Stimulated activated CD8-positive, alpha-beta memory T cell treated with anti-CD3 and anti-CD28 coated beads, Interleukin-12 subunit alpha, Interleukin-12 subunit beta, amount 100 ng/mL, for 4 hours (primary cell): Measurements from ENCODE around the gene TRMT2A.

Source experiments
- DNase-seq: peaks from one replicate; pipeline ENCODE4 v3.0.0-alpha.2; 2020; ENCODE audit warnings: low read depth

The TRMT2A gene

DNA sequence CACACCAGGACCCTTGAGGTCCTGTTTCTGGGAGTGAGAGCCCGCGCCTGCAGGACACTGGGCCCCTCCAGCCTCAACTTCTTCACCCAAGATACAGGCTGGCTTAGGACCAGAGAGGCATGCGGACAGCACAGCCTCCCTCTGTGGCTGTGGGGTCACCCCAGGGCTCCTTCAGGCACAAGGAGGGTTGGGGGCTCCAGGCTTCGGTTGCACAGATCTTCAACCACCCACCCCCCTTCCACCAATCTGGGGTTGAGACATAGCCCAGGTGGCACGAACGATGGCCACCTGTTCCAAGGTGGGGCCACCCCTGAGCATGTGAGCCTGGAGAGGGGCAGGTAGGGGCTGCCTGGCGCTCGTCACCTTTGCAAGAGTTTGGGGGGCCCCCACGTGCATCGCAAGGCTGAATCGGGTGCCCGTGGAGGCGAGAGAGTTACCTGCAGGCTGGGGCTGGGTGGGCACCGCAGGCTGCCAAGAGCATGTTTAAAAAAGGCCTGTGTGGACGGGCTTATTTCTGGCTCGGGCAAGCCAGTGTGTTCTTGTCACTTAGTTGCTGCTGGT lies 15.7 kb upstream of the TRMT2A start:
- no peak for DNase-seq

DNA sequence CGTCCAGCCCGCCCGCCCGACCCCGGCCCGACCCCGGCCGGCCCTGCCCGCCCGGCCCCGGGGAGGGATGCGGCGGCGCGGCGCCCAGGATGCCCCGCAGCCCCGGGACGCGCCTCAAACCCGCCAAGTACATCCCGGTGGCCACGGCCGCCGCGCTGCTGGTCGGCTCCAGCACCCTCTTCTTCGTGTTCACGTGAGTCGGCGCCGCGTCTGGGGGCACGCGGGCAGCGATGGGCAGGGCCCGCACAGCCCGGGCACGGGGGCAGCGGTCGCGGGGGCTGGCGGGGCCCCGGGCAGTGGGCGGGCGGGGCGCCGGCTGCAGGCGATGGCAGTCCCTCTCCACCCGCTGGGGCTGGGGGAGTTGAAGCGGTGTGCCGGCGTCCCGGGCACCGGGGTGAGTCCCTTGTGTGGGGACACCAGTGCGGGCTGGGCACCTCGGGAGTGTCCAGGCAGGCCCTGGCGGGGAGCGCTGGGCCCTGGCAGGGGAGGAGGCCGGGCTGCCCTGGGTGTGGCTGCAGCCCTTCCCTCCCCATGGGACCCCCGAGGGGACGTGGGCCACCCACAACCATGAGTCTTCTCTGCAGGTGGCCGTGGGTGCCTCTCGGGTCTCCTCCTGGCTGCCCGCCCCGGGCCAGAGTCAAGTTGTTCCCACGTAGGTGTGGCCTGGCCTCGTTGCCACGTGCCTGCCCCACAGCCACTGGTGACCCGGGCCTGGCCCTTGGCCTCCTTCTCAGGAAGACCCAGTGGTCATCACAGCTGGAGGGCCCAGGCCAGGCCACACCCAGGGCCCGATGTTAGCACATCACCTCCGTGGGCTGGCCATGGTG lies 15.0 kb upstream of the TRMT2A start:
- DNase-seq = no peak

GRCh38 chr22:20131597-20131858 lies 14.5 kb upstream of the TRMT2A start, which contains the start of gene ZDHHC8:
Gene ZDHHC8, plus strand, starts transcription at chr22:20131804. Its CDS starts 144 bp downstream, at chr22:20131948.
- DNase-seq = peak; percentile 38

DNA sequence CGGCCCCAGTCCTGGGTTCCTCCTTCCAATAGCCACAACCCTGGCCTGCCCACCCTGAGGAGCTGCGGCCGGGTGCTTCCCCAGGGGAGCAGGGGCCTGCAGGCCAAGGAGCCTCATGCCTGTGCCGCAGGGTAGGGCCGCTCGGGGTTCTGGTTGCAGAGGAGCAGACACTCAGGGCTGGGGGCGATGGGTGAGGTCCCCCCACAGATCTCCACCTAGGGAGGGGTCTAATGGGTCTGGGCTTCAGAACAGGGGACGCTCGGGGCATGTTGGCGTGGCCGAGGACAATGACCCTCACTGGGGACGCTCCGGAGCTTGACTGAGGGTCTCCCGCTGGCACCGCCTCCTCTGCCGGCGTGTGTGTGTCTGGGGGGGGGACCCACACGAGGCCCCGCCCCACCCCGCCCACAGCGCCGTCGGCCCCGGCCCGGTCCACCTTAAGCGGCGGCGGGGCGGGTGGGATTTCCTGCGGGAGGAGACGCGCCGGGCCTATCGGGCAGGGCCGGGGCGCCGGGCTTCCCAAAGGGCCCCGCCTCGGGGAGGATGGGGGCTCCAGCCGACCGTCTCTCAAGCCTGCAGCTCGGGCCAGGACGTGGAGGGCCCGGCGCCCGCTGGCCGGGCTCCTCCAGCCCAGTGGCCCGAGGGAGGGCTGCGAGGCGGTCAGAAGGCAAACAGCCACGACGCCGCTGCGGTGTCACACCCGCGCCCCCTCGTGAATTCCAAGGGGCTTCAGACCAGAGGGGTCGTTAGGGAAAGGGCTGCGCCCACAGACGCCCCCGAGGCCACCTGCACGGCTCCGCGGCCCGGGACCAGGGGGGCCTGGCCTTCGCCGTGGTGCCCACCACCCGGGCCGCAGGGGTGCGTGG lies 13.9 kb upstream of the TRMT2A start:
- DNase-seq = peak; percentile 72

GRCh38 chr22:20130319-20130718 lies 13.3 kb upstream of the TRMT2A start:
- no peak for DNase-seq

DNA sequence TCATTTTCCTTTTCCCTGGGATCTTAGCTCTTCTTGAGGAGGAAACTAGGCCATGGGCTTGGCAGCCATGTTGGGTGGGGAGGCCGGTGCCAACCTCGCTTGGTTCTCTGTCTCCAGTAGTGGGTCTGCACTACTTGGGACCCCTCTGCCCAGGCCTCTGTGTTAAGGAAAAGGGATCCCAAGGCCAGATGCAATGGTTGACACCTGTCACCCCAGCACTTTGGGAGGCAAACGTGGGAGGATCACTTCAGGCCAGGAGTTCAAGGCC lies 12.7 kb upstream of the TRMT2A start:
- DNase-seq = no peak

DNA sequence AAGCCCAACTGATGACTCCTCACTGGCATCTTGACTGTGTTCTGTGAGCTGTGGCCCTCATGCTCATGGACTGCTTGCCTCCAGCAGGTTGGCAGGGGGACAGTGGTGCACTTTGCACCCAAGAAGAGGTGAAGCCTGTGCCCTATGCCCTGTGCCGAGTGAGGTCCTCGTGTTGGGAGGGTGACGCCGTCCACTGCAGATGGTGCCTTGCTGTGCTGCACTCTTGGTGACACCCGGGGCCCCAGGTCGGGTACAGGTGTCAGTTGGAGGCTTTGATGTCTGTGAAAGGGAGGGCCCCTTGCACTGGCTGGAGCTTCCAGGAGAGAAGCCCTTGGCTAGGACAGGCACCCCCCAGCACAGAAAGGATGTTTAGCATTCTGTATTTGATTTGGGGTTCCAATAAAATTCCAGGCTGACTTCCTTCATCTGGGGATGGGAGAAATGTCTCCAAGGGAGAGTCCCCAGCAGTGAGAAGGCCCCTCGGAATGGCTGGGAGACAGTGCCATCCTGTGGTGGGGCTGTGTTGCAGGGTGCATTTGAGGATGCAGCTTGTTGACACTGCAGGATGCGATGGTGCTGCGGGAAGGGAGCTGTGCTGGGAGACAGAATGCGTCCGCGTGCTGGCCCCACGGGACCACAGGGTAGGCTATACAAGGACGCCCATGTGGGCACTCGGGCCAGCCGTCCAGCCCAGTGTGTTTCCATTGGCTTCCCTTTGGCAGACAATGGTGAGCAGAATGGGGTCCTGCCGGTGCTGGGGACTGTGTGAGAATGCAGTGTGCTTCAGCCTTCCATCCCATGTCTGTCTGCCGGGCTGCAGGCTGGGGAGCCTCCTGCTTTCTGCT lies 12.1 kb upstream of the TRMT2A start:
- DNase-seq = no peak

DNA sequence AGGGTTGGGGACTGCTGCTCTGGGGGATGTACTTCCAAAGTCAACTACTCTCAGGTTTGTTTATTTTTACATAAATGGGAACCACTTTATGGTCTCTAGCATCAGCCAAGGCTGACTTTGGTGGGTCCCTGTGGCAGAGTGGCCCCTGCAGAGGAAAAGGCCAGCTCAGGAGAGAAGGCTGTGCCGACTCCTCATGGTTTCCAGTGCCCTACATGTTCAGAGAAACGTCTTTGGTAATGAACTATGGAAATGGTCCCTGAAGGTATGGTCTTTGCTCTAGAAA lies 11.5 kb upstream of the TRMT2A start:
- DNase-seq = no peak

DNA sequence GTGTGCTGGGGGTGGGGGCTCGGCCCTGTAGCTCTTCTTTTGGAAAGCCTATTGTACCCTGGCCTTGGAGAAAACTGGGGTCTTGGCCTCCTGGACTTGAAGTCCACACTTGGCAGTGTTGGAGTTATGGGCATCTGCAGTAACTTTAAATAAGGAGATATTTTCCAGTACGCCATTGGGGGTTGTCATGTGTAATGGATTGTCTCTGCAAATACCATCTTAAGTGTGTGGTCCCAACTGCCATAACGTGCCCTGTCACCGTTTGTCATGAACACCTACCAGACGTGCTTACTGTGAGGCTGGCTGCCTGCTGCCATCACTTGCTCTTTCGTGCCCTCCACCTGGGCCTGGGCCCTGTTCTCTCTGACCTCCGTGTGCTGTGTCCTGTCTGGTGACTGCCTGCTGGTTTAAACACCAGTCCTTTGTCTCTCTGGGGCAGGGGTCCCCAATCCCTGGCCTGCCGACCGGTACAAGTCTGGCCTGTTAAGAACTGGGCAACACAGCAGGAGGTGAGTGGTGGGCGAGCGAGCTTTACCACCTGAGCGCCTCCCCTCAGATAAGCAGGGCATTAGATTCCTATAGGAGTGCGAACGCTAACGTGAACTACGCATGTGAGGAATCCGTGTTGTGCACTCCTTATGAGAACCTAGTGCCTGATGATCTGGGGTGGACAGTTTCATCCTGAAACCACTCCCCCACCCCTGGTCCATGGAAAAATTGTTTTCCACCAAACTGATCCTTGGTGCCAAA lies 11.0 kb upstream of the TRMT2A start:
- no peak for DNase-seq

- DNase-seq = no peak
Measured at GRCh38 chr22:20127318-20127868, 10.4 kb upstream of the TRMT2A start.

DNA sequence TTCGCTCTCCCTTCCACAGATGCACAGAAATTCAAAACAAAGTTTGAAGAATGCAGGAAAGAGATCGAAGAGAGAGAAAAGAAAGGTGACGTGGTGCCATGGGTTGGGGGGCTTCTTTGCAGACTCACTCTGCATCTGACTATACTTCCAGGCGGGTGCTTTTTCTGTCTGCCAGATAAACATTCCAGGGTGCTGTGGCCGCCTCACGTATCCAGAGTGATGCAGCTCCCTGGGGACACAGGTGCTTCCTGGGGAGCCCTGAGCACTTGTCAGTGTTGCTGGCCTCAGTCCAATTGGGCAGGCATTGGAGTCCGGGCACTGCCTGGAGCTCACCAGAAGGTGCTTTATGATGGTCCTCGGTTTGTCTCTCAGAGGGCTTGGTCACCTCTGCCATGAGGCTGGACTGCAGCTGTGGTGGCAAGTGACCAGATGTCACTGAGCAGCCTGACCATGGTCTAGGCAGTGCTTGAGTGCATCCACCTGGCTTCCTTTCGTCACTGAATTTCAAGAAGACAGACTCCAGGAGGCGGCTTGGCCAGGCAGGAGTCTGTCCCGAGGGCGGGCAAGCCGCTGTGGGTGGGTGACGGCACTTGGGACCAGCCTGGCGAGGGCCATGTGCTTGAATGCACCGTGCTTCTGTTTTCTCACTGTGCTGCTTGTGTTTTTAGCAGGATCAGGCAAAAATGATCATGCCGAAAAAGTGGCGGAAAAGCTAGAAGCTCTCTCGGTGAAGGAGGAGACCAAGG lies 9.4 kb upstream of the TRMT2A start:
- DNase-seq = no peak

- no peak for DNase-seq
Measured at GRCh38 chr22:20125201-20126174, 8.5 kb upstream of the TRMT2A start.

- no peak for DNase-seq
Measured at GRCh38 chr22:20124083-20124787, 7.2 kb upstream of the TRMT2A start.

DNA sequence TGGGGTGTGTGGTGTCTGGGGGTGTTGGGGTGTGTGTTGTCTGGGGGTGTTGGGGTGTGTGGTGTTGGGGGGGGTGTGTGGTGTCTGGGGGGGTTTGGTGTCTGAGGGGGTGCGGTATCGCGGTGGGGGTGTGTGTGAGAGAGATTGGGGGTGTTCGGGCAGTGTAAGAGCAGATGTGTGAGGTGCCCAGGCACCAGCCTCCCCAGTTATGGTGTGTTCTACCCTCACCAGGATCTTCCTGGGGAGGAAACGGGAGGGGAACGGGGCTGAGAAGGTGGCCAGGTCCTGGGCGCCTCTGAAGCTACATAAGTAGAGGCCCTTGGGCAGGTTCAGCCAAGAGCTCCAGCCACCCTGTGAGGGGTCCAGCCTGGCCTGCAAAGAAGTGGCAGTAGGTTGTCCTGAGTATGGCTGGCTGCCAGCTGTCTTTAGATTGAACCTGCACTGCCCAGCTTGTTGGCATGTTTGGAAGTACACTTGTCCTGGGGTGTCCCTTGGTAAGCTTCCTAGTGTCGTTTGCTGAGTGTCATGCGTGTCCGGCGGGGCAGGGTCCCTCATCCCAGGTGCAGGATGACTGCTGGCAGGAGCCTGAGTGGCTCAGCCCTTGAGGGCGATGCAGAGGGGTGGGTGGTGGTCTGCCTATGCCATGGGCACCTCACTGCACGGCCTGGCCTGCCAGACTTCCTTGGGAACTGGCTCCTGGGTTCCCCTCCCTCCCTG lies 6.5 kb upstream of the TRMT2A start:
- DNase-seq = no peak

- no peak for DNase-seq
Measured at GRCh38 chr22:20121856-20122415, 4.9 kb upstream of the TRMT2A start.

- no peak for DNase-seq
Measured at GRCh38 chr22:20118300-20119020, 1.4 kb upstream of the TRMT2A start.

GRCh38 chr22:20117633-20118299 lies 740 bp upstream of the TRMT2A start:
- peak; percentile 60 for DNase-seq
